HUES6 (cell line): ENCODE measurements around the gene FAM111A.

Source experiments
- H3K27ac ChIP-seq: 2 replicates; pipeline ENCODE4 v1.7.0; 2013; ENCODE audit warnings: low read depth, mild to moderate bottlenecking, low read length, inconsistent platforms
- H3K27me3 ChIP-seq: 2 replicates; pipeline ENCODE4 v1.6.1; 2013; ENCODE audit warnings: low read length; ENCODE audit not compliant: control insufficient read depth, insufficient read depth
- H3K36me3 ChIP-seq: 2 replicates; pipeline ENCODE4 v1.6.1; 2013; ENCODE audit warnings: low read length; ENCODE audit not compliant: control insufficient read depth, insufficient read depth
- H3K4me1 ChIP-seq: 2 replicates; pipeline ENCODE4 v1.6.1; 2013; ENCODE audit warnings: low read length; ENCODE audit not compliant: control insufficient read depth, insufficient read depth
- H3K4me3 ChIP-seq: 2 replicates; pipeline ENCODE4 v1.5.1; 2013; ENCODE audit warnings: low read depth, low read length
- H3K9ac ChIP-seq: one replicate; pipeline ENCODE4 v1.6.1; 2013; ENCODE audit warnings: mild to moderate bottlenecking, low read length
- H3K9me3 ChIP-seq: 2 replicates; pipeline ENCODE4 v1.6.1; 2013; ENCODE audit warnings: low read depth, low read length; ENCODE audit not compliant: control insufficient read depth, insufficient read depth

The FAM111A gene

DNA sequence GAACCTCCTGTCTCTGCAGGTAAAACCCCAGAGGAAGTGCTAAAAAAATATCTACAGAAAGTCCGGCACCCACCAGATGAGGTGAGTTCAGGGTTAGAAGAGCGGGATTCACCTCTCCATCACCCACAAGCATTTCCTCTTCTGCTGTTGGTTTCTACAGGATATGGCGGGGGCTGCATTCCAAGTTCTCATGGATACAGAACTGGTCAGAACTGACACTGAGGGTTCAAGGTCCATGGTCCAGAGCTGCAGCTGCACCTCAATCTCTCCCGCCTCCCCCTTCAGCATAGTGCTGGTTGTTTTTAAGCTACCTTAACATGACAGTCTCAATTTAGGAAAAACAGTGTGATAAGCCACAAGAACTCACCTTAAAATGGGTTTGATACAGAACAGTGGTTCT, 48.4 kb downstream of the FAM111A start:
- no peaks in the 10 kb centered on the region for H3K27me3 ChIP-seq
- no peak overlapping the region for H3K9ac ChIP-seq
- H3K36me3 ChIP-seq, result peaks cover 80% of the 10 kb centered on the region
- no peaks in the 10 kb centered on the region for H3K9me3 ChIP-seq
- no peak overlapping the region for H3K4me3 ChIP-seq
- no peak overlapping the region for H3K27ac ChIP-seq
- H3K4me1 ChIP-seq, result no peaks in the 10 kb centered on the region; the same call in 1 of the 2 replicates

DNA sequence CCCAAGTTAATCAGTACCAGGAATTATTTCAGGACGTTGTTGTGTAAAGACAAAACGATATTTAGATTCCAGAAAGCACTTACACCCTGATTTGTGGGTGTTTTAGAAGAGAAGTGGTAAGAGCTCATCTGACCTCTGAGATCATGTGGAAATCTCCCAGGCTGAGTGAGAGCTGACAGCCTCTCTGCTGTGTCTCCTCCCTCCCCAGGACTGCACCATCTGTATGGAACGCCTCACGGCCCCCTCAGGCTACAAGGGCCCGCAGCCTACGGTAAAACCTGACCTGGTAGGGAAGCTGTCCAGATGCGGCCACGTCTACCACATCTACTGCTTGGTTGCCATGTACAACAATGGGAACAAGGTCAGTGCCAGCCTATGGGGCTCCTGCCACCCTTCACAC, 49.2 kb downstream of the FAM111A start:
- H3K4me3 ChIP-seq, result no peak overlapping the region
- no peaks in the 10 kb centered on the region for H3K27me3 ChIP-seq
- peaks cover 84% of the 10 kb centered on the region for H3K36me3 ChIP-seq
- no peak overlapping the region for H3K27ac ChIP-seq
- no peaks in the 10 kb centered on the region; the same call in 1 of the 2 replicates for H3K4me1 ChIP-seq
- H3K9me3 ChIP-seq, result peaks cover 4% of the 10 kb centered on the region; the same call in 1 of the 2 replicates
- no peak overlapping the region for H3K9ac ChIP-seq

DNA sequence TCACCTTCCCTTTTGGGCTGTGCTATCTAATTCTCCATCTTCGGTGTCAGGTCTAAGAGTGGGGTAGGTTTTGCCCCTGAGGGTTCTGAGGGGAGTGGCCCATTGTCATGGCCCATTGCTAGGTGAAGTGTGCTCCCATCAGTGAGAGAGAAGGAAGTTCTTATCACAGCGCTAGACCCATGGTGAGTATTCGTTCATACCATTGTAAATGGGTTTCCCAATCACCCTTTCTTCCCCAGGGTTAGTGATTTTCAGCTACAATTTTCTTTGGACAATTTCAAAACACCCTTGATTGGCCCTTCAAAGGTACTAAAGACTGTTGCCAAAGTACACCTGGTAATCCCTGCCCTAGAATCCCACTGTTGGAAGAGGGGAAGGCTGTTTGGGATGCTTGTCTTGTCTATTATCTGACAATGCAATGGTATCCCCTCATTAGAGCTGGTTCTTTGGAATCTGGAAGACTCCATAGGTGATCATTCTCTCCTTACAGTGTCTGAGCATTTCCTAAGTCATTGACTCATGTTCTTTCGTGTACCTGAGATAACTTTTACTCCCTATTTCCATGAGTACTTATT, 49.9 kb downstream of the FAM111A start:
- H3K36me3 ChIP-seq, result peaks cover 89% of the 10 kb centered on the region
- no peak overlapping the region for H3K4me3 ChIP-seq
- no peak overlapping the region for H3K9ac ChIP-seq
- peaks cover 4% of the 10 kb centered on the region; the same call in 1 of the 2 replicates for H3K9me3 ChIP-seq
- no peak overlapping the region for H3K27ac ChIP-seq
- no peaks in the 10 kb centered on the region for H3K27me3 ChIP-seq
- no peaks in the 10 kb centered on the region; the same call in 1 of the 2 replicates for H3K4me1 ChIP-seq

DNA sequence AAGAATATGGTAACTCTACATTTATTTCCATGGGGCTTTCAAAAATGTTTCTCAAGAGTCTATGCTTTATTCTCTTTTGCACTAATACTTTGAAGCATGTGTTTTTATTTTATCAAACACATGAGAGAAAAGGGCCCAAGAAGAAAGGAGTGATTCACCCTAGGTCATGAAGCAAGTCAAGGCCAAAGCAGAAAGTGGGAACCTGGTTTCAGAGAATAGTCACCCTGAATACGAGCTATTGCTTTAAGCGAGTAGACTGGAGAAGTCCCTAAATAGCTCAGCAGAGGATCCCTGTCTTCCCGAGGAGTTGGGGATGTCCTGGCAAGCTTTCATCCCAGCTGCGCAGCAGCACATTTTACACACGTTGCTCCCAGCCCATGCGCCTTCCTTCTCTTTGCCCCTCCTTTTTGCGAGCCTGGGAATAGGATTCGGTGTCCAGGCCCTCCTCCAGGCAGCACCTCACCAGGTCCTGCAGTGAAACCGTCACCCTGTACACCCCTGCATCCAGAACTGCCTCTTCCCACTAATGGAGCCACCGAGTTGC, 51.0 kb downstream of the FAM111A start:
- H3K9me3 ChIP-seq, result peaks cover 4% of the 10 kb centered on the region; the same call in 1 of the 2 replicates
- no peaks in the 10 kb centered on the region for H3K27me3 ChIP-seq
- H3K9ac ChIP-seq, result no peak overlapping the region
- H3K4me1 ChIP-seq, result no peaks in the 10 kb centered on the region; the same call in 1 of the 2 replicates
- peaks cover 84% of the 10 kb centered on the region for H3K36me3 ChIP-seq
- H3K4me3 ChIP-seq, result no peak overlapping the region
- no peak overlapping the region for H3K27ac ChIP-seq

DNA sequence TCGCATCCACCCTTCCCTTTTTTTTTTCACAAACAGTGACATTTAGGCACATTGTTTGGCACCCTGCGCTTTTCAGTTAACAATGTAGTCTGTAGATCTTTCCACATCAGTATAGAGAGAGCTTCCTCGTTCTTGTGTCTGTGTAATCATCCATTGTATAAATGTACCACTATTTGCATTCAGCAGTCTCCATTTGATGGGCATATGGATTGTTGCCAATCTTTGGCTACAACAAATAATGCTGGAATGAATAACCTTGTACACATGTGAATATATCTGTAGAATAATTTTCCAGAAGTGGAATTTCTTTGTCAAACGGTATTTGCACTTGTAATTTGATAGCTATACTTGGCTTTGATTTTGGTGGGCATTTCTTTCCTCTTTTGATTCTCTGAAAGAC, 52.9 kb downstream of the FAM111A start:
- H3K4me3 ChIP-seq, result no peak overlapping the region
- H3K36me3 ChIP-seq, result peaks cover 79% of the 10 kb centered on the region
- no peak overlapping the region for H3K27ac ChIP-seq
- H3K9me3 ChIP-seq, result peaks cover 4% of the 10 kb centered on the region; the same call in 1 of the 2 replicates
- H3K27me3 ChIP-seq, result no peaks in the 10 kb centered on the region
- H3K4me1 ChIP-seq, result no peaks in the 10 kb centered on the region
- H3K9ac ChIP-seq, result no peak overlapping the region

DNA sequence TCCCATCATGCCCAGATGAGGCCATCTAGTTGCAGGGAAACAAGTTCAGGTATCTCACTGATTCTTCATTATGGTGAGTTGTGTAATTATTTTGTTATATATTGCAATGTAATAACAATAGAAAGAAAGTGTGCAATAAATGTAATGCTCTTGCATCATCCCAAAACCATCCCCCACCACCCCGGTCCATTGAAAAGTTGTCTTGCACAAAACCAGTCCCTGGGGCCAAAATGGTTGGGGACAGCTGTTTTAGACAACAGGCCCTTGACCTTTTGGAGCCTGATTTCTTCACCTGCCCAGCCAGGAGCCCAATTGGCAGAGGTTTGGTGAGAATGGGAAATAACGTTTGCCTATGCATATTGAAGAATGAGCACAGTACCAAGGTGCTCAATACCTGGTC, 54.1 kb downstream of the FAM111A start:
- peaks cover 70% of the 10 kb centered on the region for H3K36me3 ChIP-seq

DNA sequence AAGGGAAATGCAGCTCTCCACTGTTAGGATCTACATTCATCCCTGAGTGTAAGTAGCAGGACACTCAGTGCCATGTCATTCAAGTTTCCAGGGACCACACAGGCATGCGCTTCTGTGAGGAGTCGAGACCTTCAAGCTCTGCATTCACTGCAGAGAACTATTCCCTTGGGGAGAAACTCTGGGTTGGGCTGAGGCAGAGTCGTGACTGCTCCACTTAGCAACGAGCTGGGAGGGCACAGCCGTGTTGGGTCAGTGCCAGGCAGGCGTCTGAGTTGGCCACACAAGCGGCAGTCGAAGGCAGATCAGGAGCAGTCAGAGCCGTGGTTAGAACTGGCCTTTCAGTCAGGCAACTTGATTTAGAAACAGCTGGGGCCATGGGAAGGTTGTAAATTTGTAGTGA, 55.3 kb downstream of the FAM111A start:
- H3K4me1 ChIP-seq, result no peaks in the 10 kb centered on the region
- H3K9ac ChIP-seq, result no peak overlapping the region
- peaks cover 62% of the 10 kb centered on the region for H3K36me3 ChIP-seq
- H3K27me3 ChIP-seq, result no peaks in the 10 kb centered on the region
- H3K27ac ChIP-seq, result no peak overlapping the region
- H3K4me3 ChIP-seq, result no peak overlapping the region
- H3K9me3 ChIP-seq, result peaks cover 4% of the 10 kb centered on the region; the same call in 1 of the 2 replicates

More for the DNA sequence above, 54.1 kb downstream of the FAM111A start:
- Histone ChIP-seq H3K4me1 (no peaks in the 10 kb centered on the region), H3K27me3 (no peaks in the 10 kb centered on the region), H3K9me3 (peaks cover 4% of the 10 kb centered on the region; the same call in 1 of the 2 replicates), H3K9ac (no peak overlapping the region), H3K27ac (no peak overlapping the region), H3K4me3 (no peak overlapping the region)

DNA sequence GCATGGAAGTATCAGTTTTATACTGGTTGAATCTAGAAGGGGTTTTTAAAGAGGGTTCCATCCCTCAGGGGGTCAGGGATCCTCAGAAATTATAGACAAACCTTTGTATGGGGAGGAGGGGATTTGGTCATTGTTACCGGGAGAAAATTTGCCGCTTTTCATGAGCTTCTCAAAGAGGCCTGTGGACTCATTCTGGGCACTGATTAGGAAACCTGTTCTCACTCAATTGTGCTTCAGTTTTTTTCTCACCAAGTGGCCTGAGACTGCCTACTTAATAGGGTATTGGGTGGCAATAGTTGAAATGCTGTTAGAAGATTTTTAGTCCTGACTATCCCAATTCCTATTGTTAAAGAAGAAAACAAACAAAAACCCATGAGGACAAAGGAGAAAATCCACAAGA, 56.1 kb downstream of the FAM111A start:
- H3K27me3 ChIP-seq, result no peaks in the 10 kb centered on the region
- no peak overlapping the region for H3K4me3 ChIP-seq
- H3K4me1 ChIP-seq, result no peaks in the 10 kb centered on the region
- no peak overlapping the region for H3K9ac ChIP-seq
- H3K36me3 ChIP-seq, result peaks cover 56% of the 10 kb centered on the region
- H3K27ac ChIP-seq, result no peak overlapping the region
- peaks cover 4% of the 10 kb centered on the region; the same call in 1 of the 2 replicates for H3K9me3 ChIP-seq

DNA sequence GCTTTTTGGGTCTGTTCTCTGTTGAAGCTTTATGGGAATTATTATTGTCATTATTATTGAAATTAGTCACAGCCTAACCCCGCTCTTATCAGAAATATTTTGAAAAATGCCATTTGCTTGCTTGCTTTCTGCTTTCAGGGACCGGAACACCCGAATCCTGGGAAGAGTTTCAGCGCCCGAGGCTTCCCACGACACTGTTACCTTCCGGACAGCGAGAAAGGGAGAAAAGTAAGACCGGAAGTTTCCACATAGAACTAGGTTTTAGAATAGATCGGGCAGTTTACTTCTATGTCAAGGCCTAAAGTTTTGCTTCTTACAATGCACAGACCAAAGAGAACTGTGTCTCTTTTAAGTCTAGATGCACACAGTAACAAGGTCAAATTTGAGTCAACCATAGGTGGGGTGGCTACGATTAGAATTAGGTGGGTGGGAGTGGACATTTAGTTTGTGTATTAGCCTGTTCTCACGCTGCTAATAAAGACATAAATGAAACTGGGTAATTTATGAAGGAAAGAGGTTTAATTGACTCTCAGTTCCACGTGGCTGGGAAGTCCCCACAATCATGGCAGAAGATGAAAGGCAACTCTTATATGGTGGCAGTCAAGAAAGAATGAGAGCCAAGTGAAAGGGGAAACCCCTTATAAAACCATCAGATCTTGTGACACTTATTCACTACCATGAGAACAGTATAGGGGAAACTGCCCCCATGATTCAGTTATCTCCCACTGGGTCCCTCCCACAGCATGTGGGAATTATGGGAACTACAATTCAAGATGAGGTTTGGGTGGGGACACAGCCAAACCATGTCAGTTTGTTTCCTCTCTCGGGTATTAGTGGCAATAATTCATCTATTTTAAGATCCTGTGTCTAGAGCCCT, 57.1 kb downstream of the FAM111A start:
- H3K36me3 ChIP-seq, result peaks cover 57% of the 10 kb centered on the region
- no peak overlapping the region for H3K4me3 ChIP-seq
- no peak overlapping the region for H3K9ac ChIP-seq
- H3K4me1 ChIP-seq, result no peaks in the 10 kb centered on the region
- H3K27me3 ChIP-seq, result no peaks in the 10 kb centered on the region
- peaks cover 4% of the 10 kb centered on the region; the same call in 1 of the 2 replicates for H3K9me3 ChIP-seq
- no peak overlapping the region for H3K27ac ChIP-seq

DNA sequence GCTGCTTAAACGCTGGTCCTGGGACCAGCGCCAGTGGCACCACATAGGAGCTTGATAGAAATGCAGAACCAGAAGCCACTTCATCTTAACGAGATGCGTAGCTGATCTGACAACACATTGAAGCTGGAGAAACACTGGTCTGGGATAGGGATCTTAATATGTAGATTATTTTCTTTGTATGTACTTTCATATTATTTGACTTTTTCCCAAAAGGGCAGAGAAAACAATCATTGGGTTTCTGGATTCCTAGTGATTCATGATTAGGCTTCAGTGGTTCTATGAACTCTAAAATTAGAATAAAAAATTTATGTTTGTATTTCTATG, 57.7 kb downstream of the FAM111A start:
- Histone ChIP-seq H3K27me3 (no peaks in the 10 kb centered on the region), H3K4me3 (no peak overlapping the region), H3K9ac (no peak overlapping the region), H3K9me3 (peaks cover 4% of the 10 kb centered on the region; the same call in 1 of the 2 replicates), H3K4me1 (no peaks in the 10 kb centered on the region), H3K36me3 (peaks cover 57% of the 10 kb centered on the region), H3K27ac (no peak overlapping the region)

DNA sequence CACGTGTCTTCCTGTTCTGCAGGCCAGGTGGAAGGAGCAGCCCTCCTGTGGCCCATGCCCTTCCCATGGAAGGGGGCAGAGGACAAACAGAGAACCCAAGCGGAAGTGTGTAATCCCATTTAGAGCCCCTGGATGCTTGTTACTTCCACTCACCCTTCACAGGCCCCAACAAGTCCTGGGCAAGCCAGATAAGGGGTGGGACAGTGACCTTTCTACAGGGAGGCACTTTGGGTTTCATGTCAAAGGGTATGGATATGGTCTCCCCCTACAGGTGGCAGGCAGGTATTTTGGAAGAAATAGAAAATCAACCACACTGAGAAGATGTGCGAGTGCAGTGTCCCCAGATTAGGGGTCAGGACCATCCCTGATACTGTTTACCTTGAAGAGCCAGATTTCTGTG, 58.7 kb downstream of the FAM111A start:
- H3K9ac ChIP-seq, result no peak overlapping the region
- peaks cover 51% of the 10 kb centered on the region for H3K36me3 ChIP-seq
- H3K4me1 ChIP-seq, result no peaks in the 10 kb centered on the region

More for the DNA sequence above, 58.7 kb downstream of the FAM111A start:
- Histone ChIP-seq H3K27me3 (no peaks in the 10 kb centered on the region), H3K4me3 (no peak overlapping the region), H3K9me3 (peaks cover 4% of the 10 kb centered on the region; the same call in 1 of the 2 replicates), H3K27ac (no peak overlapping the region)
